HUDEP-2 (cell line): Measurements from ENCODE around the gene BBC3.

Source experiments
- DNase-seq, 76 experiments: peaks; one replicate each; lab custom pipeline; 2025; ENCODE audit not compliant: unreplicated experiment in 76 of 76; lab: John Stamatoyannopoulos, UW

Gene BBC3

DNA sequence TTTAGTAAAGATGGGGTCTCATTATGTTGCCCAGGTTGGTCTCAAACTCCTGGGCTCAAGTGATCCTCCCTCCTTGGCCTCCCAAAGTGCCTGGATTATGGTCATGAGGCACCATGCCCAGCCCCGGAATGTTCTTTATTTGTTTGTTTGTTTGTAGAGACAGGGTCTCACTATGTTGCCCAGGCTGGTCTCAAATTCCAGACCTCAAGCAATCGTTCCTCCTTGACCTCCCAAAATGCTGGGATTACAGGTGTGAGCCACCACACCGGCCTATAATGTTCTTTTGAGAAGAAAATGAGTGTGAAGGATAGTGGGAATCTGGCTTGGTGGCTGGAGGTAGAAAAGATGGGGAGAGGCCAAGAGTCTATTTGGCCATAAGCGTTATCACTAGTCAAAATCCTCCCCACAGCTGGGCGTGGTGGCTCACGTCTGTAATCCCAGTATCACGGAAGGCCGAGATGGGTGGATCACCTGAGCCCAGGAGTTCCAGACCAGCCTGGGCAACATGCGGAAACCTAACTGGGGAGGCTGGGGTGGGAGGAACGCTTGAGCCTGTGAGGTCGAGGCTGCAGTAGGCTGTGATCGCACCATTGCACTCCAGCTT is 5.2 kb upstream of the BBC3 start:
- DNase-seq: no peak

- peak in 2 of 76 experiments; percentile 29 to 34 for DNase-seq
Measured at GRCh38 chr19:47232422-47233211, 1.6 kb upstream of the BBC3 start.

GRCh38 chr19:47231215-47232054 is 436 bp upstream of the BBC3 start:
- DNase-seq: peak in 70 of 76 experiments; percentile 35 to 91 (median 78)

- DNase-seq: peak in 69 of 76 experiments; percentile 13 to 90 (median 74)
Measured at GRCh38 chr19:47230054-47230920, 712 bp downstream of the BBC3 start.

GRCh38 chr19:47229676-47230053 is 1.3 kb downstream of the BBC3 start:
- peak in 21 of 76 experiments; percentile 16 to 66 (median 41) for DNase-seq

- peak in 57 of 76 experiments; percentile 24 to 73 (median 48) for DNase-seq
Measured at GRCh38 chr19:47228937-47229675, 1.9 kb downstream of the BBC3 start.

DNA sequence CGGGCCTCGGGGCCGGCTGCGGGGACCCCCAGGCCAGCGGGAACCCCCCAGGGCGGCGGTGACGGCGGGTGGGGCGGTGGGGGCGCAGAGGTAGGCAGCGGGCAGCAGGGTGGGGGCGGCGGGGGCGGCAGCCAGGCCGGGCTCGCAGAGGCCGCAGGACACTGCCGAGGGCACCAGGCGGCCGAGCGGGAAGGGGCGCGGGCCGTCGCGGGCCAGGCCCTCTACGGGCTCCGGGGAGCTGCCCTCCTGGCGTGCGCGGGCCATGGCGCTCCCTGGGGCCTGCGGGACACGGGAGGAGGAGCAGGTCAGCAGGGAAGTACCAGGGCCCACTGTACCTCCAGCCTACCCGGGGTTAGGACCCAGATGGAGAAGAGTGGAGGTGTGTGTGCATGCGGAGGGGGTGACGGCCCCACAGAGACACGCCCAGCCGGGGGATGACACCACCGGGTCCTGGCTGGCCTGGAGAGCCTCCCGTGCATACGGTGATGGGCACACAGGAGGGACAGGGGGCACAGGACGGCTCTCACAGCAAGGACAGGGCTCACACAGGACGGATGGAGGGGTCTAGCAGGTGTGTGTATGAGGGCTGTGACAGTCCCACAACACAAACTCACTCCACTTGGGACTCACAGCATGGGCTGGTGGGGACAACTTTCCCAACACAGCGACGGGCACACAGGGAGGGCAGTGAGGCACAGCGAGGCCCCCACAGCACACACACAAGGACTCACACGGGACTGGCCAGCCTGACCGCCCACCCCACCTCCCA is 2.6 kb downstream of the BBC3 start:
- peak in 59 of 76 experiments; percentile 12 to 78 (median 55) for DNase-seq

DNA sequence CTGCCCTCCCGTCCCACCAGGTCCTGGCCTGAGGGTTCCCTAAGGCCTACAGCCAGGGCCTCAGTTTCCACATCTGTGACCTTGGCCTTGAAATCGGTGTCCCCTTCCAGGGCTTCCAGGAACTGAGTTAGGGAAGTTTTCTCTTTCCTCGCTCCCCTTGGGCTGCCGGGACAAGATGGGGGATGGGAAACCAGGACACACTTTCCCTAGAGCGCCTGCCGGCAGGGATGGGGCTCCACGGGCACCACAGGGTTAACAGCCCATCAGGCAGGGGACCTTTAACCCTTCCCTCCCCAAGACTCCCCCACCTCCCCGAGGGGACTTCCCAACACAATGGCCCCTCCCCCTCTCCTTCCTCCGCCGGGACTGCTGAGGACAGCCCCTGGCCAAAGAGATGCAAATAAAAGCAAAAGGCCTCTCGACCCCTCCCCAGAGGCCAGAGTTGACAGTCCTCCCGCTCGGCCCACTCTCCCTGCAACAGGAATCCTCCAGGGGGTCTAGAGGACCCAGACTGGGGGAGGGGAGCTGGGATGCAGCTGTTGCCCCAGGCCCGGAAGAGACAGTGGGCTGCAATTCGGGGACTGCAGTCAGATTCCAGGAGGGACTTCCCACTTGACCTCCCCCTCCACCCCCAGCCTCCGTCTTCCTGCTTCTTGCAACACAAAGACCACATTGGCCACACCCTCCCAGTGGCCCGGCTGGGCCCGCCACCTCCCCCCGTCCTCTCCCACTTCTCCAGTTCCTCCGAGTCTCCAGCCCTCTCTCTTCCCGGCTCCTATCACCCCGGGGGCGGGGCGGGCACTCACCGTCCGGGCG is 3.4 kb downstream of the BBC3 start:
- DNase-seq: peak in 68 of 76 experiments; percentile 20 to 95 (median 64)

GRCh38 chr19:47226426-47227351 is 4.3 kb downstream of the BBC3 start:
- DNase-seq: peak in 75 of 76 experiments; percentile 73 to 95 (median 88)

GRCh38 chr19:47225746-47226425 is 5.1 kb downstream of the BBC3 start:
- peak in 72 of 76 experiments; percentile 46 to 93 (median 84) for DNase-seq

GRCh38 chr19:47221890-47222289 is 9.1 kb downstream of the BBC3 start:
- DNase-seq: no peak

GRCh38 chr19:47221080-47221841 is 9.7 kb downstream of the BBC3 start:
- no peak for DNase-seq

GRCh38 chr19:47215581-47215980 is 15.4 kb downstream of the BBC3 start:
- no peak for DNase-seq

- DNase-seq: peak in 72 of 76 experiments; percentile 27 to 92 (median 78)
Measured at GRCh38 chr19:47210689-47211316, 20.2 kb downstream of the BBC3 start.

DNA sequence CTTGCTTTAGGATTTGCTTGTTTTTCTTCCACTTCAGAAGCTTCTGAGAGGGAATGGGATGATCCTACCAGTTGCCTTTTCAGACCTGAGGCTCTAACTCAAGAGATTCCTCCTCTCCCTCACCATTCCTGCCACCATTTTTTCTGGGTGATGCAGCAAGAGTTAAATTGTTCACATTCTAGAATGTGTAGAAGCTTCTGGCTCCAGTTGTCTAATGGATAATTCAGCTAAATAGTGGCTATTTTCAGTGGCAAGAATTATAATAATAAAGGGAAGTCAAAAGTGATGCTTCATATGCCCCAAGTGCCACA is 20.9 kb downstream of the BBC3 start:
- no peak for DNase-seq
